ENCODE results near the gene GAGE12J.

- TF ChIP-seq TCF7L2 (IDR thresholded peaks at IDR 0.05; ENCODE audit: borderline replicate concordance, low read depth, low read length) (no peak), ZNF221 (tag by site-specific recombination; IDR thresholded peaks at IDR 0.05; ENCODE audit: borderline replicate concordance) (no peak), MEIS1 (CRISPR knock-in tag; IDR thresholded peaks at IDR 0.05; ENCODE audit: borderline replicate concordance) (no peak), ZBTB20 (tag by site-specific recombination; IDR thresholded peaks at IDR 0.05) (no peak), ZNF626 (tag by site-specific recombination; IDR thresholded peaks at IDR 0.05) (no peak)
- TF ChIP-seq, protein P1, sequence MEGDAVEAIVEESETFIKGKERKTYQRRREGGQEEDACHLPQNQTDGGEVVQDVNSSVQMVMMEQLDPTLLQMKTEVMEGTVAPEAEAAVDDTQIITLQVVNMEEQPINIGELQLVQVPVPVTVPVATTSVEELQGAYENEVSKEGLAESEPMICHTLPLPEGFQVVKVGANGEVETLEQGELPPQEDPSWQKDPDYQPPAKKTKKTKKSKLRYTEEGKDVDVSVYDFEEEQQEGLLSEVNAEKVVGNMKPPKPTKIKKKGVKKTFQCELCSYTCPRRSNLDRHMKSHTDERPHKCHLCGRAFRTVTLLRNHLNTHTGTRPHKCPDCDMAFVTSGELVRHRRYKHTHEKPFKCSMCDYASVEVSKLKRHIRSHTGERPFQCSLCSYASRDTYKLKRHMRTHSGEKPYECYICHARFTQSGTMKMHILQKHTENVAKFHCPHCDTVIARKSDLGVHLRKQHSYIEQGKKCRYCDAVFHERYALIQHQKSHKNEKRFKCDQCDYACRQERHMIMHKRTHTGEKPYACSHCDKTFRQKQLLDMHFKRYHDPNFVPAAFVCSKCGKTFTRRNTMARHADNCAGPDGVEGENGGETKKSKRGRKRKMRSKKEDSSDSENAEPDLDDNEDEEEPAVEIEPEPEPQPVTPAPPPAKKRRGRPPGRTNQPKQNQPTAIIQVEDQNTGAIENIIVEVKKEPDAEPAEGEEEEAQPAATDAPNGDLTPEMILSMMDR (tag by site-specific recombination; IDR thresholded peaks at IDR 0.05), result no peak
- TF ChIP-seq, protein P2, sequence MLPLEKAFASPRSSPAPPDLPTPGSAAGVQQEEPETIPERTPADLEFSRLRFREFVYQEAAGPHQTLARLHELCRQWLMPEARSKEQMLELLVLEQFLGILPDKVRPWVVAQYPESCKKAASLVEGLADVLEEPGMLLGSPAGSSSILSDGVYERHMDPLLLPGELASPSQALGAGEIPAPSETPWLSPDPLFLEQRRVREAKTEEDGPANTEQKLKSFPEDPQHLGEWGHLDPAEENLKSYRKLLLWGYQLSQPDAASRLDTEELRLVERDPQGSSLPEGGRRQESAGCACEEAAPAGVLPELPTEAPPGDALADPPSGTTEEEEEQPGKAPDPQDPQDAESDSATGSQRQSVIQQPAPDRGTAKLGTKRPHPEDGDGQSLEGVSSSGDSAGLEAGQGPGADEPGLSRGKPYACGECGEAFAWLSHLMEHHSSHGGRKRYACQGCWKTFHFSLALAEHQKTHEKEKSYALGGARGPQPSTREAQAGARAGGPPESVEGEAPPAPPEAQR (tag by site-specific recombination; IDR thresholded peaks at IDR 0.05), result no peak
- TF ChIP-seq, protein P3, sequence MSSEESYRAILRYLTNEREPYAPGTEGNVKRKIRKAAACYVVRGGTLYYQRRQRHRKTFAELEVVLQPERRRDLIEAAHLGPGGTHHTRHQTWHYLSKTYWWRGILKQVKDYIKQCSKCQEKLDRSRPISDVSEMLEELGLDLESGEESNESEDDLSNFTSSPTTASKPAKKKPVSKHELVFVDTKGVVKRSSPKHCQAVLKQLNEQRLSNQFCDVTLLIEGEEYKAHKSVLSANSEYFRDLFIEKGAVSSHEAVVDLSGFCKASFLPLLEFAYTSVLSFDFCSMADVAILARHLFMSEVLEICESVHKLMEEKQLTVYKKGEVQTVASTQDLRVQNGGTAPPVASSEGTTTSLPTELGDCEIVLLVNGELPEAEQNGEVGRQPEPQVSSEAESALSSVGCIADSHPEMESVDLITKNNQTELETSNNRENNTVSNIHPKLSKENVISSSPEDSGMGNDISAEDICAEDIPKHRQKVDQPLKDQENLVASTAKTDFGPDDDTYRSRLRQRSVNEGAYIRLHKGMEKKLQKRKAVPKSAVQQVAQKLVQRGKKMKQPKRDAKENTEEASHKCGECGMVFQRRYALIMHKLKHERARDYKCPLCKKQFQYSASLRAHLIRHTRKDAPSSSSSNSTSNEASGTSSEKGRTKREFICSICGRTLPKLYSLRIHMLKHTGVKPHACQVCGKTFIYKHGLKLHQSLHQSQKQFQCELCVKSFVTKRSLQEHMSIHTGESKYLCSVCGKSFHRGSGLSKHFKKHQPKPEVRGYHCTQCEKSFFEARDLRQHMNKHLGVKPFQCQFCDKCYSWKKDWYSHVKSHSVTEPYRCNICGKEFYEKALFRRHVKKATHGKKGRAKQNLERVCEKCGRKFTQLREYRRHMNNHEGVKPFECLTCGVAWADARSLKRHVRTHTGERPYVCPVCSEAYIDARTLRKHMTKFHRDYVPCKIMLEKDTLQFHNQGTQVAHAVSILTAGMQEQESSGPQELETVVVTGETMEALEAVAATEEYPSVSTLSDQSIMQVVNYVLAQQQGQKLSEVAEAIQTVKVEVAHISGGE (tag by site-specific recombination; conservative IDR thresholded peaks at IDR 0.05; ENCODE audit: low read depth), result no peak
Measured at GRCh38 chrX:49287665-49288064, 34.2 kb upstream of the GAGE12J start.

All from HEK293 (cell line).